ENCODE data around the gene BASP1.

Gene BASP1

GRCh38 chr5:17192191-17192590 lies 25.2 kb upstream of the BASP1 start:
- no peak for DNase-seq

GRCh38 chr5:17196024-17196423 lies 21.4 kb upstream of the BASP1 start:
- DNase-seq = no peak

GRCh38 chr5:17196697-17197096 lies 20.7 kb upstream of the BASP1 start:
- DNase-seq = no peak

GRCh38 chr5:17203329-17204132 lies 13.9 kb upstream of the BASP1 start:
- no peak for DNase-seq

- no peak for DNase-seq
Observed at GRCh38 chr5:17204133-17204489, 13.3 kb upstream of the BASP1 start.

- DNase-seq = no peak
Observed at GRCh38 chr5:17206021-17206420, 11.4 kb upstream of the BASP1 start.

GRCh38 chr5:17212191-17212590 lies 5.2 kb upstream of the BASP1 start:
- no peak for DNase-seq

- DNase-seq = no peak
Observed at GRCh38 chr5:17212996-17213395, 4.4 kb upstream of the BASP1 start.

- DNase-seq = no peak
Observed at GRCh38 chr5:17213938-17214337, 3.5 kb upstream of the BASP1 start.

GRCh38 chr5:17214893-17215292 lies 2.5 kb upstream of the BASP1 start:
- no peak for DNase-seq

- DNase-seq = no peak
Observed at GRCh38 chr5:17215361-17215760, 2.1 kb upstream of the BASP1 start.

GRCh38 chr5:17216176-17216973 lies 1.1 kb upstream of the BASP1 start:
- peak; percentile 43 for DNase-seq

GRCh38 chr5:17216974-17217492 lies 398 bp upstream of the BASP1 start:
- DNase-seq = no peak

GRCh38 chr5:17218353-17219005 lies 1.0 kb downstream of the BASP1 start:
- no peak for DNase-seq

- DNase-seq = no peak
Observed at GRCh38 chr5:17219006-17219422, 1.6 kb downstream of the BASP1 start.

GRCh38 chr5:17219469-17219868 lies 2.0 kb downstream of the BASP1 start:
- no peak for DNase-seq

- DNase-seq = no peak
Observed at GRCh38 chr5:17219992-17220391, 2.6 kb downstream of the BASP1 start.

GRCh38 chr5:17220469-17220868 lies 3.0 kb downstream of the BASP1 start:
- DNase-seq = no peak

GRCh38 chr5:17221843-17222636 lies 4.6 kb downstream of the BASP1 start:
- no peak for DNase-seq

GRCh38 chr5:17222664-17223063 lies 5.2 kb downstream of the BASP1 start:
- no peak for DNase-seq

GRCh38 chr5:17223367-17224185 lies 6.1 kb downstream of the BASP1 start:
- DNase-seq = no peak
